HepG2 (cell line): ENCODE data around the gene CA11. TPM values are rescaled to one million over a fixed set of nuclear protein-coding genes. Genes with fewer than 3 reads are reported as not detected.
A peak's percentile ranks its signal among the peaks of the same experiment; 100 is the strongest.

Source experiments
- ARNT2 ChIP-seq: sonication (generic); formaldehyde crosslinking; IDR thresholded peaks from 2 replicates; pipeline ENCODE4 v1.8.0; 2022; ENCODE audit warnings: mild to moderate bottlenecking, low read depth, missing genetic modification reagents, moderate library complexity
- CCDC6 ChIP-seq: sonication (generic); formaldehyde crosslinking; IDR thresholded peaks from 2 replicates; pipeline ENCODE4 v1.8.1; 2022; ENCODE audit warnings: mild to moderate bottlenecking, missing genetic modification reagents, moderate library complexity
- DMAP1 ChIP-seq: IDR thresholded peaks from 2 replicates; pipeline ENCODE4 v1.6.1; 2016
- HMGA1 ChIP-seq: sonication (generic); formaldehyde crosslinking; conservative IDR thresholded peaks from 2 replicates; pipeline ENCODE4 v1.4.0; 2020; ENCODE audit warnings: missing genetic modification reagents
- JUNB ChIP-seq: sonication (generic); formaldehyde crosslinking; IDR thresholded peaks from 2 replicates; pipeline ENCODE4 v1.8.0; 2022; ENCODE audit warnings: missing genetic modification reagents, mild to moderate bottlenecking, borderline replicate concordance
- NKX3-1 ChIP-seq: sonication (generic); formaldehyde crosslinking; IDR thresholded peaks from 2 replicates; pipeline ENCODE4 v1.5.0; 2020; ENCODE audit warnings: missing genetic modification reagents
- NR1H2 ChIP-seq: sonication (generic); formaldehyde crosslinking; IDR thresholded peaks from 2 replicates; pipeline ENCODE4 v1.8.1; 2022; ENCODE audit warnings: low read depth, missing genetic modification reagents, borderline replicate concordance
- NRL ChIP-seq: sonication (generic); formaldehyde crosslinking; IDR thresholded peaks from 2 replicates; pipeline ENCODE4 v1.5.0; 2020; ENCODE audit warnings: missing genetic modification reagents, mild to moderate bottlenecking, moderate library complexity, borderline replicate concordance
- PAX8 ChIP-seq: sonication (generic); formaldehyde crosslinking; IDR thresholded peaks from 2 replicates; pipeline ENCODE4 v1.8.0; 2022; ENCODE audit warnings: mild to moderate bottlenecking, missing genetic modification reagents, borderline replicate concordance
- SALL1 ChIP-seq: sonication (generic); formaldehyde crosslinking; IDR thresholded peaks from 2 replicates; pipeline ENCODE4 v1.8.0; 2022; ENCODE audit warnings: mild to moderate bottlenecking, missing genetic modification reagents
- SAP130 ChIP-seq: IDR thresholded peaks from 2 replicates; pipeline ENCODE4 v1.6.1; 2016; ENCODE audit warnings: low read depth
- SIN3B ChIP-seq: fragments of 150-350 bp; IDR thresholded peaks from 2 replicates; pipeline ENCODE4 v1.6.1; 2014; ENCODE audit warnings: low read length
- SP5 ChIP-seq: IDR thresholded peaks from 2 replicates; pipeline ENCODE4 v1.6.1; 2016; ENCODE audit warnings: low read depth, borderline replicate concordance
- THYN1 ChIP-seq: sonication (generic); formaldehyde crosslinking; IDR thresholded peaks from 2 replicates; pipeline ENCODE4 v1.8.1; 2023; ENCODE audit warnings: low read depth, mild to moderate bottlenecking, moderate library complexity, missing genetic modification reagents, borderline replicate concordance
- ZIK1 ChIP-seq: sonication (generic); formaldehyde crosslinking; IDR thresholded peaks from 2 replicates; pipeline ENCODE4 v1.5.0; 2020; ENCODE audit warnings: mild to moderate bottlenecking, low read depth, missing genetic modification reagents, borderline replicate concordance
- ZNF224 ChIP-seq: sonication (generic); formaldehyde crosslinking; IDR thresholded peaks from 2 replicates; pipeline ENCODE4 v1.5.0; 2020; ENCODE audit warnings: mild to moderate bottlenecking, missing genetic modification reagents
- ZNF292 ChIP-seq: sonication (generic); formaldehyde crosslinking; IDR thresholded peaks from 2 replicates; pipeline ENCODE4 v1.8.1; 2022; ENCODE audit warnings: mild to moderate bottlenecking, low read depth, missing genetic modification reagents, borderline replicate concordance
- ZNF343 ChIP-seq: sonication (generic); formaldehyde crosslinking; IDR thresholded peaks from 2 replicates; pipeline ENCODE4 v1.4.0; 2020; ENCODE audit warnings: mild to moderate bottlenecking, missing genetic modification reagents
- polyA plus RNA-seq, 8 experiments: library from polyadenylated mRNA; depleted of rRNA in 3 of 8; stranded (reverse) in 7 of 8; unstranded in 1 of 8; fragments of >200 nt; fragmentation: Illumina TruSeq in 4 of 8; extraction: Trizol in 4 of 8; gene quantifications; 2 replicates each; pipeline versions ENCODE4 v1.2.1 to v1.2.3, GENCODE V29; 2011 to 2016; ENCODE audit warnings: low read depth in 4 of 8, missing spikeins in 1 of 8, mixed read lengths in 1 of 8; ENCODE audit not compliant: insufficient read depth in 1 of 8
- total RNA-seq, 5 experiments: library from RNA; depleted of rRNA; stranded (reverse); fragments of >200 nt; fragmentation: Illumina TruSeq; extraction: Trizol; gene quantifications; 2 replicates each; pipeline ENCODE4 v1.2.3, GENCODE V29; 2016; ENCODE audit warnings: low read depth in 1 of 5
- TF ChIP-seq, protein P1 (sequence below): conservative IDR thresholded peaks from 2 replicates; pipeline ENCODE4 v1.6.1; 2018; ENCODE audit warnings: missing genetic modification reagents
- TF ChIP-seq, protein P2 (sequence below): IDR thresholded peaks from 2 replicates; pipeline ENCODE4 v1.6.1; 2016; ENCODE audit warnings: mild to moderate bottlenecking
- TF ChIP-seq, protein P3 (sequence below): sonication (generic); IDR thresholded peaks from 2 replicates; pipeline ENCODE4 v1.6.1; 2016; ENCODE audit warnings: low read depth, borderline replicate concordance
- TF ChIP-seq, protein P4 (sequence below): sonication (generic); formaldehyde crosslinking; IDR thresholded peaks from 2 replicates; pipeline ENCODE4 v1.8.0; 2022; ENCODE audit warnings: low read depth, missing genetic modification reagents
- TF ChIP-seq, protein P5 (sequence below): sonication (generic); formaldehyde crosslinking; IDR thresholded peaks from 2 replicates; pipeline ENCODE4 v1.4.0; 2020; ENCODE audit warnings: missing genetic modification reagents

CA11 gene
- total and polyA plus RNA-seq, 2 of the 13 experiments (the other 11 are each of a cell fraction or from before 2014, with no cell fraction given), result 0.41 to 0.58 TPM

DNA sequence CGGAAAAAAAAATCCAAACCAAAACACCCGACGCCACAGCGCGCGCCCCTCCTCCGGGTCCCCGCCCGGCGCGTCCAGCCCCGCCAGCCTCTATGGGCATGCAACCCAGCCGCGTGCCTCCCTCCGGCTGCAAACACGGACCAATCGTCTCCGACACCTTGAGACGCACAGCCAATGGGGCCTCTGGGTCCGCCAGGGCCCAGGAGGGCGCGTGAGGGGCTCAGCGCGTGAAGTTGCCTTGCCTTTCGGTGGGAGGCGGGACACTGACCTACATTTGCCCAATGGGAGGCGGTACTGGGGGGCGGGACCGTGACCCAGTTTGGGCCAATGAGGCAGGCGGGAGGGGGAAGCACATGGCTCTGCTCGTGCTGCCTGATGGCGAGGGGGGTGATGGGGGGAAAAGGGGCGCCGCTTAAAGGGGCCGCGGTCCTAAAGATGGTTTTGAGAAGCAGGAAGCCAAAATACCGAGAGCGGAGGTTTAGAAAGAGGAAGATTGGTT, 8.5 kb downstream of the CA11 start (continued):
- TF ChIP-seq, protein P1, sequence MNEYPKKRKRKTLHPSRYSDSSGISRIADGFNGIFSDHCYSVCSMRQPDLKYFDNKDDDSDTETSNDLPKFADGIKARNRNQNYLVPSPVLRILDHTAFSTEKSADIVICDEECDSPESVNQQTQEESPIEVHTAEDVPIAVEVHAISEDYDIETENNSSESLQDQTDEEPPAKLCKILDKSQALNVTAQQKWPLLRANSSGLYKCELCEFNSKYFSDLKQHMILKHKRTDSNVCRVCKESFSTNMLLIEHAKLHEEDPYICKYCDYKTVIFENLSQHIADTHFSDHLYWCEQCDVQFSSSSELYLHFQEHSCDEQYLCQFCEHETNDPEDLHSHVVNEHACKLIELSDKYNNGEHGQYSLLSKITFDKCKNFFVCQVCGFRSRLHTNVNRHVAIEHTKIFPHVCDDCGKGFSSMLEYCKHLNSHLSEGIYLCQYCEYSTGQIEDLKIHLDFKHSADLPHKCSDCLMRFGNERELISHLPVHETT (CRISPR knock-in tag), result peak; percentile 70; the same call in 1 of the 2 replicates
- TF ChIP-seq SAP130 (CRISPR knock-in tag), result peak; percentile 68
- TF ChIP-seq CCDC6 (CRISPR knock-in tag), result peak; percentile 90; the same call in 1 of the 2 replicates
- TF ChIP-seq SIN3B, result no peak
- no peak for TF ChIP-seq NR1H2 (CRISPR knock-in tag)
- TF ChIP-seq, protein P2, sequence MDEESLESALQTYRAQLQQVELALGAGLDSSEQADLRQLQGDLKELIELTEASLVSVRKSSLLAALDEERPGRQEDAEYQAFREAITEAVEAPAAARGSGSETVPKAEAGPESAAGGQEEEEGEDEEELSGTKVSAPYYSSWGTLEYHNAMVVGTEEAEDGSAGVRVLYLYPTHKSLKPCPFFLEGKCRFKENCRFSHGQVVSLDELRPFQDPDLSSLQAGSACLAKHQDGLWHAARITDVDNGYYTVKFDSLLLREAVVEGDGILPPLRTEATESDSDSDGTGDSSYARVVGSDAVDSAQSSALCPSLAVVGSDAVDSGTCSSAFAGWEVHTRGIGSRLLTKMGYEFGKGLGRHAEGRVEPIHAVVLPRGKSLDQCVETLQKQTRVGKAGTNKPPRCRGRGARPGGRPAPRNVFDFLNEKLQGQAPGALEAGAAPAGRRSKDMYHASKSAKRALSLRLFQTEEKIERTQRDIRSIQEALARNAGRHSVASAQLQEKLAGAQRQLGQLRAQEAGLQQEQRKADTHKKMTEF (CRISPR knock-in tag), result peak; percentile 91
- TF ChIP-seq JUNB (CRISPR knock-in tag), result no peak
- TF ChIP-seq, protein P3, sequence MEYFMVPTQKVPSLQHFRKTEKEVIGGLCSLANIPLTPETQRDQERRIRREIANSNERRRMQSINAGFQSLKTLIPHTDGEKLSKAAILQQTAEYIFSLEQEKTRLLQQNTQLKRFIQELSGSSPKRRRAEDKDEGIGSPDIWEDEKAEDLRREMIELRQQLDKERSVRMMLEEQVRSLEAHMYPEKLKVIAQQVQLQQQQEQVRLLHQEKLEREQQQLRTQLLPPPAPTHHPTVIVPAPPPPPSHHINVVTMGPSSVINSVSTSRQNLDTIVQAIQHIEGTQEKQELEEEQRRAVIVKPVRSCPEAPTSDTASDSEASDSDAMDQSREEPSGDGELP, result no peak
- TF ChIP-seq THYN1, result no peak
- TF ChIP-seq ZIK1 (CRISPR knock-in tag), result peak; percentile 85
- no peak for TF ChIP-seq ZNF292 (CRISPR knock-in tag)
- TF ChIP-seq DMAP1, result no peak
- no peak; the same call in 1 of the 2 replicates for TF ChIP-seq NRL (CRISPR knock-in tag)
- TF ChIP-seq SP5 (CRISPR knock-in tag), result peak; percentile 75
- no peak for TF ChIP-seq HMGA1 (CRISPR knock-in tag)
- peak; percentile 87 for TF ChIP-seq ARNT2
- TF ChIP-seq, protein P4, sequence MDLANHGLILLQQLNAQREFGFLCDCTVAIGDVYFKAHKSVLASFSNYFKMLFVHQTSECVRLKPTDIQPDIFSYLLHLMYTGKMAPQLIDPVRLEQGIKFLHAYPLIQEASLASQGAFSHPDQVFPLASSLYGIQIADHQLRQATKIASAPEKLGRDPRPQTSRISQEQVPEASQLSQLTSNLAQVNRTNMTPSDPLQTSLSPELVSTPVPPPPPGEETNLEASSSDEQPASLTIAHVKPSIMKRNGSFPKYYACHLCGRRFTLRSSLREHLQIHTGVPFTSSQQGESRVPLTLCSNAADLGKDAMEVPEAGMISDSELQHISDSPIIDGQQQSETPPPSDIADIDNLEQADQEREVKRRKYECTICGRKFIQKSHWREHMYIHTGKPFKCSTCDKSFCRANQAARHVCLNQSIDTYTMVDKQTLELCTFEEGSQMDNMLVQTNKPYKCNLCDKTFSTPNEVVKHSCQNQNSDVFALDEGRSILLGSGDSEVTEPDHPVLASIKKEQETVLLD (CRISPR knock-in tag), result peak; percentile 69
- TF ChIP-seq SALL1 (CRISPR knock-in tag), result peak; percentile 87
- TF ChIP-seq ZNF224 (CRISPR knock-in tag), result no peak
- peak; percentile 90; the same call in 1 of the 2 replicates for TF ChIP-seq ZNF343 (CRISPR knock-in tag)
- no peak for TF ChIP-seq PAX8 (CRISPR knock-in tag)
- no peak for TF ChIP-seq NKX3-1 (CRISPR knock-in tag)
- TF ChIP-seq, protein P5, sequence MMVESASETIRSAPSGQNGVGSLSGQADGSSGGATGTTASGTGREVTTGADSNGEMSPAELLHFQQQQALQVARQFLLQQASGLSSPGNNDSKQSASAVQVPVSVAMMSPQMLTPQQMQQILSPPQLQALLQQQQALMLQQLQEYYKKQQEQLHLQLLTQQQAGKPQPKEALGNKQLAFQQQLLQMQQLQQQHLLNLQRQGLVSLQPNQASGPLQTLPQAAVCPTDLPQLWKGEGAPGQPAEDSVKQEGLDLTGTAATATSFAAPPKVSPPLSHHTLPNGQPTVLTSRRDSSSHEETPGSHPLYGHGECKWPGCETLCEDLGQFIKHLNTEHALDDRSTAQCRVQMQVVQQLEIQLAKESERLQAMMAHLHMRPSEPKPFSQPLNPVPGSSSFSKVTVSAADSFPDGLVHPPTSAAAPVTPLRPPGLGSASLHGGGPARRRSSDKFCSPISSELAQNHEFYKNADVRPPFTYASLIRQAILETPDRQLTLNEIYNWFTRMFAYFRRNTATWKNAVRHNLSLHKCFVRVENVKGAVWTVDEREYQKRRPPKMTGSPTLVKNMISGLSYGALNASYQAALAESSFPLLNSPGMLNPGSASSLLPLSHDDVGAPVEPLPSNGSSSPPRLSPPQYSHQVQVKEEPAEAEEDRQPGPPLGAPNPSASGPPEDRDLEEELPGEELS (CRISPR knock-in tag), result peak; percentile 12; the same call in 1 of the 2 replicates
